HUES6 (cell line): Measurements from ENCODE around the gene AMACR.
"Not testable (repeated sequence)": the region's sequence is repeated elsewhere in the genome, so short reads cannot be mapped to it uniquely, and the experiment has no call there.

Experiments used
- H3K27ac ChIP-seq: 2 replicates; pipeline ENCODE4 v1.7.0; 2013; ENCODE audit warnings: low read depth, mild to moderate bottlenecking, low read length, inconsistent platforms
- H3K27me3 ChIP-seq: 2 replicates; pipeline ENCODE4 v1.6.1; 2013; ENCODE audit warnings: low read length; ENCODE audit not compliant: control insufficient read depth, insufficient read depth
- H3K36me3 ChIP-seq: 2 replicates; pipeline ENCODE4 v1.6.1; 2013; ENCODE audit warnings: low read length; ENCODE audit not compliant: control insufficient read depth, insufficient read depth
- H3K4me1 ChIP-seq: 2 replicates; pipeline ENCODE4 v1.6.1; 2013; ENCODE audit warnings: low read length; ENCODE audit not compliant: control insufficient read depth, insufficient read depth
- H3K4me3 ChIP-seq: 2 replicates; pipeline ENCODE4 v1.5.1; 2013; ENCODE audit warnings: low read depth, low read length
- H3K9ac ChIP-seq: one replicate; pipeline ENCODE4 v1.6.1; 2013; ENCODE audit warnings: mild to moderate bottlenecking, low read length
- H3K9me3 ChIP-seq: 2 replicates; pipeline ENCODE4 v1.6.1; 2013; ENCODE audit warnings: low read depth, low read length; ENCODE audit not compliant: control insufficient read depth, insufficient read depth

AMACR gene

DNA sequence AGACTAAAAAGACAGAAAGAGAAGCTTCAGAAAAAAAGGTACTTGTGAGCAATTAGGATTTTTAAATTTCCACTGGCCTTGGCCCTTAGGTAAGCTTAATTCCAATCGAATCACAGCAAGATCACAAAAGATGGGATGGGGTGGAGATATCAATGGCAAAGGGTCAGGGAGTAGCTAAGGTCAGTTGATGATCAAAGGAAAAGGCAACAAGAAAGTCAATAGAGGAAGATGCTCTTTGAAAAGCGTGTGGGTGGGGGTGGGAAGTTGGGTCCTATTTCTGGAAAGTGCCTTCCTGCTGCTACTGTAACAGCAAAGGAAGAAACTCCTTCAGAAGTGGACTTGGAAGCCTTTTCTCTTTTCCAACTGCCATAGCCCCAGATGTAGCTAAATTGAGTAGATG is 27.9 kb upstream of the AMACR start:
- H3K9ac ChIP-seq: no peak overlapping the region
- no peak overlapping the region for H3K27ac ChIP-seq
- H3K4me3 ChIP-seq: no peak overlapping the region
- H3K4me1 ChIP-seq: peaks cover 8% of the 10 kb centered on the region; the same call in 1 of the 2 replicates
- no peaks in the 10 kb centered on the region for H3K27me3 ChIP-seq
- H3K9me3 ChIP-seq: peaks cover 3% of the 10 kb centered on the region; the same call in 1 of the 2 replicates
- H3K36me3 ChIP-seq: no peaks in the 10 kb centered on the region

DNA sequence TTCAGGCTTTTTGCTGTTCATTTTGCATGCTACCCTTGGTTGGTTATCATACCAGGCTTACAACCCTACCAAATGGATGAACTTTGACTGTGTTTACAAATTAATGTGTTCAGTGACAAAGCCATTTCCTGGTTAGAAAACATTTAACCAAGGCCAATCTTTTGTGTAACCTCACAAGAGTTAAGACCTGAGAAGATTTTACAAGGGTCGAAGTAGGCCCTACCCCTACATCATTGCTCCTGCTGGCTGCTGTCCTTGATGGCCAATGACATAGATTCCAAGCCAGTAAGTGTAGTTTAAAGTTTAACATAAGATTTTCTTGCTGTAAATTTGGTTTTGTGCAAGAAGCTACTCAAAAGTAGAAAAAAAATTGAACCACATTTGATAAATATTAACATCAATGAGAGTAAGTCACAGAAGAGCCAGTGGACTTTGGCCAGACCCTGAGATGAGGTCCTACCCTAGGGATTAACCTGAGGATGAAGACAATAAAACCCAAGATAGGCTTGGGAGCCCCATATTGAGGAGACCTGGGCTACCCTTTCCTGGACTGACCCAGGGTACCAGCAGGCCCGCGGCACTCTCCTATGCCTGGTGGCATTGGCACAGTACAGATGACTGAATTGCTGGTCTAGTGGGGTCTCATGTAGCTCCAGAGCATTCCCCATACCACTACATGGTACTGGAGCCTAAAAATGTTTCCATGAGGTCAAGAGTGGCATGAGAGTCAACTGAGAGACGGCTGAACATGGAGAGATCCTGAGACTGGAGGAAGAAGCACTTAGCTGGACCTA is 26.9 kb upstream of the AMACR start:
- no peak overlapping the region for H3K9ac ChIP-seq
- H3K27ac ChIP-seq: no peak overlapping the region

DNA sequence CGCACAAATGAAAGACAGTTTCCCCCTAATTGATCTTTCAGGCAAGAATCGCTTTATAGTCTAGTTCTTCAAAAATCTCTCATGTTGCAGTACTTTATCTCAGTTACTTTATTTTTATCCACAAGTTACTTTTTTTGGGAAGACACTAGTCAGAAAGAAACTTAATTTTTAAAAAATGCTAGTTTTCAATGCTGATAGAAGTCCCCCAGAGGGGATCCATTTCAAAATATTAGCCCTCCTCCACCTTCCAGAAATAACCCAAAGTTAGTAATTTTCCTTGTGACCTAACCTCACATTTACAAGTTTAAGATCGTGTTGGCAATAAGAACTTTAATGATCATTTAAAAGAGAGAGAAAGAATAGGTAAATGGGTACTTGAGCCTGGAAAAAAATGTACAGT is 24.1 kb upstream of the AMACR start:
- Histone ChIP-seq H3K4me1 (no peaks in the 10 kb centered on the region), H3K9ac (no peak overlapping the region), H3K9me3 (no peaks in the 10 kb centered on the region), H3K27me3 (no peaks in the 10 kb centered on the region), H3K36me3 (no peaks in the 10 kb centered on the region), H3K4me3 (no peak overlapping the region), H3K27ac (no peak overlapping the region)

More for the DNA sequence above, 26.9 kb upstream of the AMACR start:
- Histone ChIP-seq H3K4me3 (no peak overlapping the region), H3K9me3 (peaks cover 3% of the 10 kb centered on the region; the same call in 1 of the 2 replicates), H3K36me3 (no peaks in the 10 kb centered on the region), H3K4me1 (peaks cover 8% of the 10 kb centered on the region; the same call in 1 of the 2 replicates), H3K27me3 (no peaks in the 10 kb centered on the region)

DNA sequence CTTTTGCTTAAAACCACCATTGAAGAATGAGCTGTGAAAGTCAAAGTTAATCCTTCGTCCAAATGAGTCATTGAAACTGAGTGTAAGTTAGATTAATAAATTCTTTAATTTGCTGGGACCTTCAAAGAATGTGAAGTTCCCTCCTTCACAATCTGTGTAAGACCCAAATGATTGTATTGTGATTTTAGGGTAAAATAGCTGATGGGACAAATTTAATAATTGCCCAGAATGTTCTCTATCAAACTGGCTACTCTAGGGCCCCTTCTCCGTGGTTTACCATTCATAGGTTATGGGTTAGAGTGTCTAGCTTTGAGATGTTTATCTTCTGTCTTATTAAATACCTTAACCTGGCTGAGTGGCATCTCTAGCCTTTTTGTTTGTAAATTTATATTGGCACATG is 23.3 kb upstream of the AMACR start:
- no peaks in the 10 kb centered on the region for H3K4me1 ChIP-seq
- H3K36me3 ChIP-seq: no peaks in the 10 kb centered on the region
- no peak overlapping the region for H3K27ac ChIP-seq
- no peak overlapping the region for H3K9ac ChIP-seq
- no peaks in the 10 kb centered on the region for H3K27me3 ChIP-seq
- H3K4me3 ChIP-seq: no peak overlapping the region
- H3K9me3 ChIP-seq: no peaks in the 10 kb centered on the region

DNA sequence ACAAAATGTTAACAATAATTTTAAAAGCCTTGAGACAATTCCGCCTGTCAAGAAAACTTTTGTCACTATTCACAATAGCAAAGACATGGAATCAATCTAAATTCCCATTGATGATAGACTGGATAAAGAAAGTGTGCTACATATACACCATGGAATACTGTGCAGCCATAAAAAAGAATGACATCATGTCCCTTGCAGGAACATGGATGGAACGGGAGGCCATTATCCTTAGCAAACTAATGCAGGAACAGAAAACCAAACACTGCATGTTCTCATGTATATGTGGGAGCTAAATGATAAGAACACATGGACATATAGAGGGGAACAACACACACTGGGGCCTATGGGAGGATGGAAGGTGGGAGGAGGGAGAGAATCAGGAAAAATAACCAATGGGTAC is 22.7 kb upstream of the AMACR start:
- H3K9me3 ChIP-seq, H3K27me3 ChIP-seq, H3K36me3 ChIP-seq, H3K9ac ChIP-seq, H3K4me3 ChIP-seq, H3K27ac ChIP-seq, H3K4me1 ChIP-seq: not testable (repeated sequence)

DNA sequence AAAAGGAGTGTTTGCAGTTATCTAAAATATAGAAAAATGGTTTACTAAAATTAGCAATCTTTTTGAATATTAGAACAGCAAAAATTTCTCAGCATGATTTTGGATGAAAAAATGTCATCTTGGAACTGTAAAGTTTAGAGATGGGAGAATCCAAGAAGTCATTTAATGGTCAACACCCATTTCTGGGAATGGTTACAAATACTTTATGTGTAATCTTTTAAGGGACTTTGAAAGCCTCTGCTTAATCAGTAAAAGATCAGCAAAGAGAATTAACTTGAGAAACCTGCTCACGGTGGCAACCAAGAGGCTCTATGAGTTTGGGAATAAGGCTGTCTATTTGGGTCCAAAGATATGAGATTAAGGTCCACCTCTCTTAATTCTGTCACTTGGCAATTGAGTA is 22.2 kb upstream of the AMACR start:
- Histone ChIP-seq H3K4me1 (no peaks in the 10 kb centered on the region), H3K36me3 (no peaks in the 10 kb centered on the region), H3K27ac (no peak overlapping the region), H3K27me3 (no peaks in the 10 kb centered on the region), H3K9me3 (no peaks in the 10 kb centered on the region), H3K9ac (no peak overlapping the region), H3K4me3 (no peak overlapping the region)

DNA sequence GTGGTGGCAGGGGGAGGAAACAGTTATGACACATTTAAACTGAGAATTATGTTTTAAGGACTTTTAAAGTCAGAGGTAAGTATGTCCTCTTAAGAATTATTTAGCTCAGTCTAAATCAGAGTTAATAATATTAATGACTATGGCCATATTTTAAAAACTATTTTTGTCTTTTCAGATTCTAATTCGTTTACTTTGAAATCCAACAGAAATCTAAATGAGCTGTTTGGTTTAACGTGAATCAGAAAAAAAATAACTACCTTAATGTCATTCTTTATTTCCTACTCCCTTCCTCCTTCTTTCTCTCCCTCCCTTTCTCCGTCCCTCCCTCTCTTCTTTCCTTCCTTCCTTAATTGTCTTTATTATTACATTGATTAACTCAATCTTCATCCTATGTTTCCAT is 20.5 kb upstream of the AMACR start:
- Histone ChIP-seq H3K27ac (no peak overlapping the region), H3K9ac (no peak overlapping the region), H3K27me3 (no peaks in the 10 kb centered on the region)

DNA sequence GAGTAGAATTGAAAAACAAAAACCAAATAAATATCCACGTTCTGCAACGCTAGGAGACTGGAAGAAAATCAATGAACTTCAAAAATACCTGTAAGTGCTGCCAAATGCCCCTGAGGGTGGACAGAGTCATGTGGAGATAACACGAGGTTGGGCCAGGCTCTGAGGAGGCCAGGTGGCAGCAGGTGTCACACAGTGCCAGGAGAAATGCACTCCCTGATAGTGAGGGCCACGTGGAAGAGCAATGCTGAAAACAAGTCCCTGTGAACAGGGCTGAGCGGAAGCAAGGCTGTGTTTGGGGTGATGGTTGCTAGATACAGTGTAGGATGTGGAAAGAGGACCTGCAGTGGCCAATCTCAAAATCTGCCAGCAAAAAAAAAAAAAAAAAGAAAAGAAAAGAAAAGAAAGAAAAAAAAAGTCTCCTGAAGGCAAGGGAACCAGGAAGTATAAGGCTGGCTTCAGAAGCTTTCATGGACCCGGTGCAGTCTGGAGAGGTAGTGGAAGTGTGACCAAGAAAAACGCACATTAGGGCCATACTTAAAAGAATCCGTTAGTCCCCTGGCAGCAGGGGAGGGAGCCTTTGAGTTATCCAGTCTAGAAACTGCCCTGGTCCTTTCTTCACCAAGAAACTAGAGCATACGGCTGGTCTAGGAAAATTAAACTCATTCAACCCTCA is 18.4 kb upstream of the AMACR start:
- H3K27ac ChIP-seq: no peak overlapping the region
- no peak overlapping the region for H3K9ac ChIP-seq
- no peaks in the 10 kb centered on the region for H3K27me3 ChIP-seq
- H3K9me3 ChIP-seq: no peaks in the 10 kb centered on the region
- H3K4me1 ChIP-seq: peaks cover 8% of the 10 kb centered on the region; the same call in 1 of the 2 replicates
- H3K4me3 ChIP-seq: no peak overlapping the region
- no peaks in the 10 kb centered on the region for H3K36me3 ChIP-seq

More for the DNA sequence above, 20.5 kb upstream of the AMACR start:
- H3K36me3 ChIP-seq: no peaks in the 10 kb centered on the region
- H3K9me3 ChIP-seq: no peaks in the 10 kb centered on the region
- H3K4me3 ChIP-seq: no peak overlapping the region
- no peaks in the 10 kb centered on the region for H3K4me1 ChIP-seq

DNA sequence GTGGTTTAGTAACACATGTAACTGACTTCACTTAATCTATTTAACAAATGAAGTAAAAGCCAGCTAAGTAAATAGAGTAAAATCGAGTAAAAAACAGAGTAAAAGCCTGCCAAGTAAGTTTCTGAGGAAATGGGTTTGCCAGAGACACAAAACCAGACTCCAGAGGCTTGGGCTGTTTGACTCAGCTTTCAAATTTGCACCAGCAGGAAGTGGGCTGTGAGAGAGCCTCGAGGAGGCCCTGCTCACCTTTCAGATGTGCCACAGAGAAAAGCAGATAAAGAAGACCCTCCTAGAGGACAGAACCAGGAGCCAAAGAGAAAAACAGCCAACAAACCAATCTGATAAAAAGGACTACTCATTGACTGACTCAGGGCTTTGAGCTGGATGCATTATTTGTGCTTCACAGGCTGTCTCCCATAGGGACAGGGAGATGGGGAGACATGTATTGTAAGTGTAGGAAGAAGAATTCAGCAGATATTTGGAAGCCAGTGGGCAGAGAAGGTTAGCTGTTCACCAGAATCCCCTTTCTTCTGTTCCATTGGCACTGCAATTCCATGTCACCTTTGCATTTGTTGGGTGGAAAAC is 14.4 kb upstream of the AMACR start:
- H3K27ac ChIP-seq: no peak overlapping the region
- H3K9me3 ChIP-seq: no peaks in the 10 kb centered on the region
- H3K4me1 ChIP-seq: peaks cover 8% of the 10 kb centered on the region; the same call in 1 of the 2 replicates
- no peaks in the 10 kb centered on the region for H3K36me3 ChIP-seq
- no peak overlapping the region for H3K4me3 ChIP-seq
- no peak overlapping the region for H3K9ac ChIP-seq
- H3K27me3 ChIP-seq: no peaks in the 10 kb centered on the region

DNA sequence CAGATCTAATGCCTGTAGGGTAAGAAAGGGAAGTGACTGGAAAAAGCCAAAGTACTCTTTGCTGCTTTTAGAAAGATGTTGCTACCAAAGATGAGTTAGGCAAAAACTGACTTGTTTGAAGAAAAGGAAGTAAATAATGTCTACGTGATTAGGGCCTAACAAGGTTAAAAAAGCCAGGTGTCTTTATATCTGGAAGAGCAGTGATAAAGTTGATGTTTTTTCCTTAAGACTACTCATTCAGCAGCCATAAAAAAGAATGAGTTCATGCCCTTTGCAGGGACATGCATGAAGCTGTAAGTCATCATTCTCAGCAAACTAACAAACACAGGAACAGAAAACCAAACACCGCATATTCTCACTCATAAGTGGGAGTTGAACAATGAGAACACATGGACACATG is 13.5 kb upstream of the AMACR start:
- no peaks in the 10 kb centered on the region for H3K9me3 ChIP-seq
- no peak overlapping the region for H3K4me3 ChIP-seq
- no peak overlapping the region for H3K27ac ChIP-seq
- no peaks in the 10 kb centered on the region for H3K36me3 ChIP-seq
- H3K4me1 ChIP-seq: peaks cover 8% of the 10 kb centered on the region; the same call in 1 of the 2 replicates
- no peaks in the 10 kb centered on the region for H3K27me3 ChIP-seq
- no peak overlapping the region for H3K9ac ChIP-seq

DNA sequence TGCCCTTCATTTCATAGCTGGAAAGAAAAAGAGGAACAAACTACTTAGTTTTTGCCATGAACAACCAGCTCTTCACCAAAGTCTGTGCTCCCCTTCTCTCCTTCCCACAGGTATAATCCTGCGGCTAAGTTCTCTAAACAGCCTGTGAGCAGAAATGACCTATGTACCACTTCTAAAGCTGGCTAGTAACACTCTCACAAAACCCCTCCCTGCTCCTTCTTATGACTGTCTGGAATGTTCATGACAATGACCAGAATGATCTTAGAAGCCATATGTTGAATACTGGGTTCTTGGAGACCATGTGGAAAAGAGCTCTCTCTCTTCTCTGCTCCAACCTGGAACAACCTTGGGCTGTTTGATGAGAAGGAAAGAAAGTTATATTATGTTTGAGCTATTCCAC is 12.9 kb upstream of the AMACR start:
- H3K27ac ChIP-seq: no peak overlapping the region
- no peaks in the 10 kb centered on the region for H3K9me3 ChIP-seq
- no peak overlapping the region for H3K9ac ChIP-seq
- no peak overlapping the region for H3K4me3 ChIP-seq
- no peaks in the 10 kb centered on the region for H3K36me3 ChIP-seq
- peaks cover 8% of the 10 kb centered on the region; the same call in 1 of the 2 replicates for H3K4me1 ChIP-seq
- no peaks in the 10 kb centered on the region for H3K27me3 ChIP-seq
